HG02943 (cell line): ENCODE data around the gene SNRPA.

Experiments
- ATAC-seq: cut with Tn5 transposase; IDR thresholded peaks from one replicate; pipeline ENCODE4 v1.9.1; 2021; ENCODE audit warnings: mild to moderate bottlenecking, low read depth, moderate library complexity; ENCODE audit not compliant: unreplicated experiment

Gene SNRPA

DNA sequence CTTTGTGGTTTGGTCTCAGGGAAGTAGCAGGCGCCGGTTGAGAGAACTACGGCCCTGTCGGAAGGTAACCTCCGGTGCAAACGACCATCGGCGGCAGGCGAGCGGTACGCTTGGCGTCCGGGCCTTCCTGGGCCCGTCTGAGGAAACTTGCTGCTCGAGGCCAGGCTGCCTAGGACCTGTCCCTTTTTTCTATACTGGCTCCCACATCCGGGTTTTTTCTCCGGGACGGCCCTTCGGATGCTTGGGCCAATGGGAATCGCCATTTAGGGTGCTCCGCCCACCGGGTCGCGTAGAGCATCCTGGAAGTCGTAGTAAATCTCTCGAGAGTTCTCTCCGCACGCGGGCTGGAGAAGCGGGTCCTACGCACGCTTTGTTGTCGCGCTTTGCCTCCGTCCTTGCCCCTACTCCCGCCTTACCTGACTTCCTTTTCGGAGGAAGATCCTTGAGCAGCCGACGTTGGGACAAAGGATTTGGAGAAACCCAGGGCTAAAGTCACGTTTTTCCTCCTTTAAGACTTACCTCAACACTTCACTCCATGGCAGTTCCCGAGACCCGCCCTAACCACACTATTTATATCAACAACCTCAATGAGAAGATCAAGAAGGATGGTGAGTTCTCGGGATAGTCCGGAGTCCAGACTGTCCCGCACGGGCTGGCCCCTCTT is at the start of gene SNRPA:
SNRPA (plus strand) TSS at position 330 of the 664 bp plus-strand sequence; CDS start at position 536, 206 bp downstream.
- peak; percentile 49 for ATAC-seq

- no peak for ATAC-seq
These were observed 49.2 kb upstream of the SNRPA start for GRCh38 chr19:40701758-40702157.

DNA sequence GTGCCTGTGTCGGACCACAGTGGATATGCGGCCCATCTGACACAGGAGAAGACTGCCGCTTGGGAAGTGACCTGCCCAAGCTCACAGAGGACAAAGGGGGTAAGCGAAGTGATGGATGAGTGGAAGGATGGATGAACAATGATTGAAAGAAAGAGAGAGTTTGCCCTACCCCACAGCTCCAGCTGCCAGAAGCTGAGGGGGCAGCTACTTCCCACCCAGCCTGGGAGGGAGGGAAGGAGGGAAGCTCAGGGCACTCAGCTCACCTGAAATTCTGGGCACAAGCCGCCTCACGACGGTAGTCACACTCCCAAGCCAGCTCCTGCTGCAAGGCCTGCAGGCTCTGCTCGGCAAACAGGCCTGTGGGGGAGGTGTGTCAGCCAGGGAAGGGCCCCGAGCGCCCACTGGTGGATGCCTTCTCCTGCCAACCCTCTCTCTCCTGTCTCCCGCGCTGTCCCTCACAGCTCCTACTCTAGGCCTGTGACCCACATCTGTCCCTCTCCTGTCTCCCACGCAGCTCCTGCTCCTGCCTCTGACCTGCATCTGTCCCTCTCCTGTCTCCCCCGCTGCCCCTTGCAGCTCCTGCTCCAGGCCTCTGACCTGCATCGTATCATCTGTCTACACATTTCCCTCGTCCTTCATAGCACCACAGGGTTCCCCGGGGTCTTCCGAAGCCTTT is 48.5 kb upstream of the SNRPA start:
- no peak for ATAC-seq

- no peak for ATAC-seq
These were observed 47.8 kb upstream of the SNRPA start for GRCh38 chr19:40703029-40703755.

DNA sequence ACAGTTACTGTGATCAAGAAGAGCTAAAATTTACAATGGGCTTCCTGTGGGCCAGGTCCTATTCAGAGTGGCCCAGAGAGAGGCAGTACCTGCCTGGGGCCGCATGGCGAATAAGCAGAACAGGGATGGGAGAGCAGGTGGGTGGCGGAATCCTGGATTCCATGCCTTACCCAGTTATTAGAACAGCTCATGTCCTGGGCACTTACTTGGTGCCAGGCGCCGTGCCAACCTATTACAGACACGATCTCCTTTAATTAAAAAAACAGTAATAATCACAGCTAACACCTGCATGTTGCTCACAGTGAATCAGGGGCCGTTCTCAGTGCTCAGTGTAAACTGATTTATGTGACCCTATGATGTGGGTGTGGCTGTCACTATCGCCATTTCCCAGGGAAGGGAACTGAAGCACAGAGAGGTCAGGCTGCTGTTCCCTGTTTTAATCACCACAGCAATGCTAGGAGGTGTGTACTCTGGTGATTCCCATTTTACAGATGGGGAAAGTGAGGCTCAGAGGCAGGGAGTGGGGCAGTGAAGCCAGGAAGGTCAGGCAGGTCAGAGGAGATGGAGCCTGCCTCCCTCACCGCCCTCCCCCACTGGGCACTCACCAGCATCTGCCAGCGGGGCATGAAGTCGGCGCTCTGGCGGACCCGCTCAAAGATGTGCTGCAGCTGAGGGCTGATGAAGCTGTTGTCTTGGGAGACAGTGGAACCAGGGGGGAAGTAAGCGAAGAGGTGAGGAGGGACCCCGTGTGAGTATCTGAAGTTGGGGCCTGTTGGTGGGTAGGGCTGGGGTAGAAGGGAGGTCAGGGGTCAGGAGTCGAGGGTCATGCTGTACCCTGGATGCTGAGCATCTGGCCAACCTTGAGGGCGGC is 46.3 kb upstream of the SNRPA start:
- no peak for ATAC-seq

GRCh38 chr19:40705362-40705651 is 45.7 kb upstream of the SNRPA start:
- ATAC-seq = no peak

- no peak for ATAC-seq
These were observed 44.9 kb upstream of the SNRPA start for GRCh38 chr19:40705950-40706619.

DNA sequence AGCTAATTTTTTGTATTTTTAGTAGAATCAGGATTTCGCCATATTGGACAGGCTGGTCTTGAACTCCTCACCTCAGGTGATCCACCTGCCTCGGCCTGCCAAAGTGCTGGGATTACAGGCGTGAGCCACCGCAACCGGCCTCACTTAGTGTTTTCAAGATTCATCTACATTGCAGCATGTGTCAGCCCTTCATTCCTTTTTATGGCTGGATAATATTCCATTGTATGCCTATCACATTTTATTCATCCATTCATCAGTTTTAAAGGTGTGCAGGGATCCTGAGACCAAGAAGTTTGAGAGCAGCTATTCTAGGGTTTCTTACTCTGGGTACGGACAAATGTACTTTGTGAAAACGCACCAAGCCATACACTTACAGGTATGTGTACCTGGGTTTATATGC is 43.4 kb upstream of the SNRPA start:
- no peak for ATAC-seq

- ATAC-seq = no peak
These were observed 41.2 kb upstream of the SNRPA start for GRCh38 chr19:40709817-40710216.

DNA sequence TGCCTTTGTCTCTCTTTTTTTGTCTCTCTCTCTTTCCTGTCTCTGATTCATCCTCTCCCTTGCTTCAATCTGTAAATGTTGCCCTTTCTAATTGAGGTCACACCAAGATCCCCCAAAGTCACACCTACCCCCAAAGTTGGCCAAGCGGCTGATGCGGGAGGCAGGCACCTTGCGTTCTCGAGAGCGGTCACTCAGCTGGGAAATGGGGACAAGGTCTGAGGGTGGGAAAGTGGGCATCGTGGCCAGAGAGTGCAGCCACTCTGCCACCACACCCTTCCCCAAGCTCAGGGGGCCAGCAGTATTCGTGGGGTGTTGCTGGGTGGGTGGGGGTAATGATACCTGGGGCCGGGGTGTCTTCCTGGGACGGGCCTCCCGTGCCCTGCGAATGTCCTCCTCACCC is 37.1 kb upstream of the SNRPA start:
- no peak for ATAC-seq

- peak; percentile 50 for ATAC-seq
These were observed 36.3 kb upstream of the SNRPA start for GRCh38 chr19:40714441-40715299.

DNA sequence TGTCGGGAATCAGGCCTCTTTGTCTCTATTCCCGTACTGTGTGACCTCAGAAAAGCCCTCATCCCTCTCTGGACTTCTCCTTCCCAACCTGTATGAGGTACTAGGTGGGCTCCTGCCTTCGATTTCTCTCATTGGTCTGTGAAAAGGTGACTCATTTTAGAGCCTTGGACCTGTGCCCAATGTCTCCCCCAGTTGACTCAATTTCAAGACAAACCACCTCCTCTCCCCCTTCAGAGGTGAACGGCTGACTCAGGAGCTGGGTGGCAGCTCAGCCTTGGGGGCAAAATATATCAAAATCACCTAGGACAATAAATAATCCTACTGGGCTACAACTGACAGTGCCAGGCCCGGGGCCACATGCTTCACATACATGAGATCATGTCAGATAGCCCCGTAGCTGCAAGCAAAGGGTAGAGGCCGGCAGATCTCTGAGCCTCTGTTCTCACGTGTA is 34.9 kb upstream of the SNRPA start:
- ATAC-seq = no peak

GRCh38 chr19:40716482-40717324 is 34.3 kb upstream of the SNRPA start, which contains the start of the genes COQ8B and ITPKC:
COQ8B (minus strand) TSS chr19:40716886; CDS start chr19:40714632, 2,254 bp downstream.
ITPKC (plus strand) TSS chr19:40717112; CDS start chr19:40717136, 24 bp downstream.
- peak; percentile 56 for ATAC-seq

DNA sequence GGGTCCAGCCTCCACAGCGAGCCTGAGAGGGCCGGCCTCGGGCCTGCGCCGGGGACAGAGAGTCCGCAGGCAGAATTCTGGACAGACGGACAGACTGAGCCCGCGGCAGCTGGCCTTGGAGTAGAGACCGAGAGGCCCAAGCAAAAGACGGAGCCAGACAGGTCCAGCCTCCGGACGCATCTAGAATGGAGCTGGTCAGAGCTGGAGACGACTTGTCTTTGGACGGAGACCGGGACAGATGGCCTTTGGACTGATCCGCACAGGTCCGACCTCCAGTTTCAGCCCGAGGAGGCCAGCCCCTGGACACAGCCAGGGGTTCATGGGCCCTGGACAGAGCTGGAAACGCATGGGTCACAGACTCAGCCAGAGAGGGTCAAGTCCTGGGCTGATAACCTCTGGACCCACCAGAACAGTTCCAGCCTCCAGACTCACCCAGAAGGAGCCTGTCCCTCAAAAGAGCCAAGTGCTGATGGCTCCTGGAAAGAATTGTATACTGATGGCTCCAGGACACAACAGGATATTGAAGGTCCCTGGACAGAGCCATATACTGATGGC is 33.6 kb upstream of the SNRPA start:
- ATAC-seq = no peak

- ATAC-seq = no peak
These were observed 32.9 kb upstream of the SNRPA start for GRCh38 chr19:40717880-40718773.

DNA sequence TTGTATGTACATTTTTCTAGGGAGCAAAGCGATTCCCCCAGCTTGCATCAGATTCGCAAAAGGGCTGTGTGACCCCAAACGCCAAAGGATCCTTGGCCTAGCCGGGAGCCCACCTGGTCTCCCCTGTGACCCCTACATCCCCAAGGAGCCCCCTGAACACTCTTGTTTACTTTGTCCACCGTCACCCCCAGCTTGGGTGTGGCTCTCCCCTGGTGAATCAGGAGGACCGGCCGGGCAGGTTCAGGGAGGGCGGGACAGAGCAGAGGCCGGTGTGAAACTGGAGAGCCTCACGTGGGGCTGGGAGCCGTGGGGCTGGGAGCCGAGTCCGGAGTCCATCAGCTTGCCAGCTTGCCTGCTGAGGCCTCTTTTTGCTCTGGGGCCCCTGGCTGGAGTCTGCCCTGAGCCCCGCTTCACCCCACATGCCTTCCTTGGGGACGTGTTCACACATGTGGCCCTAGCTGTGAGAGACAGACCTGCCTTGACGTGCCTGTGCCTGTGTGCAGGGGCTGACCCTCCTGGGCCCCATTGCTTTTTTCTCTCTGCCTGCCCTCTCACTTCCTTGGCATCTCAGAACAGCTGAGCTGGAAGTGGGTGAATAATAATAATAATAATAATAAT is 32.1 kb upstream of the SNRPA start:
- no peak for ATAC-seq
